GM19035 (cell line): ENCODE results near the gene TKT.
"Not testable (repeated sequence)": the region's sequence is repeated elsewhere in the genome, so short reads cannot be mapped to it uniquely, and the experiment has no call there.

Experiments
- ATAC-seq: cut with Tn5 transposase; IDR thresholded peaks from one replicate; pipeline ENCODE4 v1.9.1; 2021; ENCODE audit not compliant: unreplicated experiment

TKT gene

GRCh38 chr3:53260286-53260785, 4.5 kb upstream of the TKT start:
- no peak for ATAC-seq

- ATAC-seq, result no peak
Measured at GRCh38 chr3:53259427-53260259, 3.8 kb upstream of the TKT start.

GRCh38 chr3:53258600-53259426, 3.0 kb upstream of the TKT start:
- ATAC-seq, result no peak

GRCh38 chr3:53257465-53257864, 1.6 kb upstream of the TKT start:
- no peak for ATAC-seq

- no peak for ATAC-seq
Measured at GRCh38 chr3:53256704-53257055, 858 bp upstream of the TKT start.

- peak; percentile 54 for ATAC-seq
Measured at GRCh38 chr3:53255423-53255774, 423 bp downstream of the TKT start.

GRCh38 chr3:53254509-53255422, 1.1 kb downstream of the TKT start:
- peak; percentile 36 for ATAC-seq

- no peak for ATAC-seq
Measured at GRCh38 chr3:53253707-53254508, 1.9 kb downstream of the TKT start.

GRCh38 chr3:53252947-53253322, 2.9 kb downstream of the TKT start:
- not testable (repeated sequence) for ATAC-seq

- no peak for ATAC-seq
Measured at GRCh38 chr3:53252096-53252946, 3.5 kb downstream of the TKT start.

GRCh38 chr3:53250881-53251605, 4.8 kb downstream of the TKT start:
- ATAC-seq, result no peak

- no peak for ATAC-seq
Measured at GRCh38 chr3:53250453-53250852, 5.4 kb downstream of the TKT start.

GRCh38 chr3:53248161-53248560, 7.7 kb downstream of the TKT start:
- no peak for ATAC-seq

GRCh38 chr3:53247619-53248018, 8.2 kb downstream of the TKT start:
- ATAC-seq, result no peak

GRCh38 chr3:53244271-53244670, 11.6 kb downstream of the TKT start:
- no peak for ATAC-seq

GRCh38 chr3:53243785-53244184, 12.0 kb downstream of the TKT start:
- no peak for ATAC-seq

GRCh38 chr3:53243165-53243564, 12.7 kb downstream of the TKT start:
- ATAC-seq, result no peak

GRCh38 chr3:53242642-53243041, 13.2 kb downstream of the TKT start:
- no peak for ATAC-seq

GRCh38 chr3:53242155-53242554, 13.7 kb downstream of the TKT start:
- ATAC-seq, result no peak
